RCC 7860 (cell line): ENCODE results near the gene ACTR3.

Source experiments
- DNase-seq: peaks from one replicate; pipeline ENCODE4 v3.0.0-alpha.2; 2015; ENCODE audit warnings: low spot score
- FAIRE-seq: peaks from 2 replicates; lab custom pipeline; 2012; peaks lifted over from hg19 to GRCh38; lab: Jason Lieb, UNC

ACTR3 gene

GRCh38 chr2:113875135-113875534 lies 14.8 kb upstream of the ACTR3 start:
- no peak for DNase-seq
- FAIRE-seq, result no peak

GRCh38 chr2:113876503-113877387 lies 13.1 kb upstream of the ACTR3 start:
- no peak for FAIRE-seq
- DNase-seq, result no peak

GRCh38 chr2:113877711-113878598 lies 11.9 kb upstream of the ACTR3 start:
- peak; percentile 61 for DNase-seq
- FAIRE-seq, result peak; percentile 84

GRCh38 chr2:113878743-113879142 lies 11.1 kb upstream of the ACTR3 start:
- DNase-seq (no peak), FAIRE-seq (no peak)

- DNase-seq, result no peak
- no peak for FAIRE-seq
Observed at GRCh38 chr2:113879457-113879856, 10.4 kb upstream of the ACTR3 start.

- FAIRE-seq (peak; percentile 71), DNase-seq (peak; percentile 84)
Observed at GRCh38 chr2:113886479-113887008, 3.3 kb upstream of the ACTR3 start.

GRCh38 chr2:113887009-113887792 lies 2.7 kb upstream of the ACTR3 start:
- FAIRE-seq (no peak), DNase-seq (no peak)

- FAIRE-seq (no peak), DNase-seq (no peak)
Observed at GRCh38 chr2:113888641-113889470, 1.0 kb upstream of the ACTR3 start.

GRCh38 chr2:113890253-113891235 lies 655 bp downstream of the ACTR3 start:
- FAIRE-seq (peak; percentile 64), DNase-seq (peak; percentile 80)

- FAIRE-seq (no peak), DNase-seq (no peak)
Observed at GRCh38 chr2:113891265-113891959, 1.5 kb downstream of the ACTR3 start.

- DNase-seq (no peak), FAIRE-seq (peak; percentile 4)
Observed at GRCh38 chr2:113892004-113892710, 2.3 kb downstream of the ACTR3 start.

- FAIRE-seq (peak; percentile 95), DNase-seq (peak; percentile 77)
Observed at GRCh38 chr2:113894156-113894743, 4.4 kb downstream of the ACTR3 start.

- DNase-seq, result no peak
- FAIRE-seq, result peak; percentile 36
Observed at GRCh38 chr2:113895301-113895700, 5.4 kb downstream of the ACTR3 start.

- FAIRE-seq (no peak), DNase-seq (no peak)
Observed at GRCh38 chr2:113895819-113896563, 6.1 kb downstream of the ACTR3 start.

GRCh38 chr2:113896791-113897190 lies 6.9 kb downstream of the ACTR3 start:
- FAIRE-seq (no peak), DNase-seq (no peak)

GRCh38 chr2:113898081-113898480 lies 8.2 kb downstream of the ACTR3 start:
- no peak for FAIRE-seq
- no peak for DNase-seq
